Ishikawa (cell line): ENCODE data around the gene GCDH.

ENCODE experiments used
- CEBPB ChIP-seq: IDR thresholded peaks from 2 replicates; pipeline ENCODE4 v1.6.1; 2012
- CREB1 ChIP-seq: IDR thresholded peaks from 2 replicates; pipeline ENCODE4 v1.6.1; 2012; ENCODE audit warnings: low read depth
- EGR1 ChIP-seq: IDR thresholded peaks from 2 replicates; pipeline ENCODE4 v1.6.1; 2012
- EP300 ChIP-seq: IDR thresholded peaks from 2 replicates; pipeline ENCODE4 v1.6.1; 2012; ENCODE audit warnings: borderline replicate concordance
- FOXM1 ChIP-seq: IDR thresholded peaks from 2 replicates; pipeline ENCODE4 v1.6.1; 2012; ENCODE audit warnings: low read depth, borderline replicate concordance
- MAX ChIP-seq: IDR thresholded peaks from 2 replicates; pipeline ENCODE4 v1.6.1; 2012
- NFIC ChIP-seq: IDR thresholded peaks from 2 replicates; pipeline ENCODE4 v1.6.1; 2012
- RAD21 ChIP-seq: IDR thresholded peaks from 2 replicates; pipeline ENCODE4 v1.6.1; 2012; ENCODE audit warnings: low read depth
- REST ChIP-seq: IDR thresholded peaks from 2 replicates; pipeline ENCODE4 v1.6.1; 2012; ENCODE audit warnings: low read depth, mild to moderate bottlenecking
- TAF1 ChIP-seq: IDR thresholded peaks from 2 replicates; pipeline ENCODE4 v1.6.1; 2012; ENCODE audit warnings: low read depth, mild to moderate bottlenecking
- TCF12 ChIP-seq: IDR thresholded peaks from 2 replicates; pipeline ENCODE4 v1.6.1; 2012; ENCODE audit warnings: low read depth
- TEAD4 ChIP-seq: IDR thresholded peaks from 2 replicates; pipeline ENCODE4 v1.6.1; 2012
- USF1 ChIP-seq: IDR thresholded peaks from 2 replicates; pipeline ENCODE4 v1.6.1; 2012
- YY1 ChIP-seq: IDR thresholded peaks from 2 replicates; pipeline ENCODE4 v1.6.1; 2012; ENCODE audit warnings: low read depth
- ZBTB7A ChIP-seq: IDR thresholded peaks from 2 replicates; pipeline ENCODE4 v1.6.1; 2012; ENCODE audit warnings: low read depth

The GCDH gene

GRCh38 chr19:12933287-12934072, 42.5 kb downstream of the GCDH start, which contains the start of gene FARSA:
Gene FARSA (minus strand): TSS chr19:12933711. CDS start chr19:12933696, 15 bp downstream.
- peak; percentile 81 for TF ChIP-seq USF1
- TF ChIP-seq ZBTB7A = no peak
- TF ChIP-seq TAF1 = peak; percentile 98
- TF ChIP-seq FOXM1 = no peak
- TF ChIP-seq EGR1 = peak; percentile 98
- no peak for TF ChIP-seq RAD21
- no peak for TF ChIP-seq CEBPB
- TF ChIP-seq MAX = peak; percentile 90
- TF ChIP-seq YY1 = peak; percentile 100
- TF ChIP-seq TEAD4 = no peak
- no peak for TF ChIP-seq NFIC
- TF ChIP-seq REST = peak; percentile 20; the same call in 1 of the 2 replicates
- TF ChIP-seq EP300 = no peak
- 0 out of 2 replicates have a peak, but pooled peaks have one; percentile 26 for TF ChIP-seq TCF12
- TF ChIP-seq CREB1 = no peak

GRCh38 chr19:12935071-12935470, 44.1 kb downstream of the GCDH start:
- no peak for TF ChIP-seq EGR1
- no peak for TF ChIP-seq MAX
- no peak for TF ChIP-seq EP300
- no peak for TF ChIP-seq RAD21
- no peak for TF ChIP-seq REST
- no peak for TF ChIP-seq USF1
- TF ChIP-seq NFIC = no peak
- TF ChIP-seq TAF1 = no peak
- TF ChIP-seq FOXM1 = no peak
- no peak for TF ChIP-seq YY1
- TF ChIP-seq CEBPB = no peak
- no peak for TF ChIP-seq TCF12
- no peak for TF ChIP-seq ZBTB7A
- no peak for TF ChIP-seq CREB1
- TF ChIP-seq TEAD4 = no peak

- no peak for TF ChIP-seq NFIC
- TF ChIP-seq REST = no peak
- TF ChIP-seq FOXM1 = no peak
- TF ChIP-seq TCF12 = no peak
- TF ChIP-seq EP300 = no peak
- TF ChIP-seq CEBPB = no peak
- no peak for TF ChIP-seq YY1
- no peak for TF ChIP-seq CREB1
- TF ChIP-seq RAD21 = no peak
- TF ChIP-seq TEAD4 = no peak
These were observed 45.6 kb downstream of the GCDH start for GRCh38 chr19:12936582-12936981.
